SK-N-SH (cell line): Measurements from ENCODE around the gene SPTBN5.

Experiments used
- CHD2 ChIP-seq: fragments of 150-350 bp; IDR thresholded peaks from 2 replicates; pipeline ENCODE4 v1.6.1; 2018; ENCODE audit warnings: low read length; ENCODE audit not compliant: partially characterized antibody
- EZH2phosphoT487 ChIP-seq: fragments of 200-600 bp; sonication (generic); IDR thresholded peaks from 2 replicates; pipeline ENCODE4 v1.6.1; 2017; ENCODE audit warnings: low read depth, mixed run types, mild to moderate bottlenecking, antibody characterized with exemption, moderate library complexity, borderline replicate concordance
- FOSL2 ChIP-seq: IDR thresholded peaks from 2 replicates; pipeline ENCODE4 v1.4.0; 2012; ENCODE audit warnings: low read depth, mild to moderate bottlenecking, moderate library complexity, borderline replicate concordance
- MAX ChIP-seq: IDR thresholded peaks from 2 replicates; pipeline ENCODE4 v1.4.0; 2012; ENCODE audit warnings: low read depth
- POLR2AphosphoS5 ChIP-seq: IDR thresholded peaks from 2 replicates; pipeline ENCODE4 v1.6.1; 2012; ENCODE audit warnings: low read depth, low read length

- no peak for TF ChIP-seq POLR2AphosphoS5
- TF ChIP-seq FOSL2 = no peak
- TF ChIP-seq MAX = no peak
- no peak for TF ChIP-seq EZH2phosphoT487
- TF ChIP-seq CHD2 = no peak
Measured at GRCh38 chr15:41869770-41870688, 23.8 kb downstream of the SPTBN5 start.
